Tibial artery (tissue), 4 donors: ENCODE results near the gene PAK1IP1.
"Not testable (repeated sequence)": the region's sequence is repeated elsewhere in the genome, so short reads cannot be mapped to it uniquely, and the experiment has no call there.

Source experiments
- DNase-seq, 2 donors: peaks; one replicate each; pipeline ENCODE4 v3.0.0-alpha.2; 2019
- H3K27ac ChIP-seq, 2 donors: fragments of 200-600 bp; sonication (generic) in 1 of 2; 1 replicate in 1 of 2; 2 replicates in 1 of 2; pipeline ENCODE4 v1.5.1; 2018 to 2019; ENCODE audit warnings: mild to moderate bottlenecking in 1 of 2
- H3K27me3 ChIP-seq, 2 donors: fragments of 200-600 bp; sonication (generic) in 1 of 2; one replicate each; pipeline versions ENCODE4 v1.5.1 to v1.6.0; 2016 to 2019
- H3K36me3 ChIP-seq, 3 donors: fragments of 200-600 bp; sonication (generic) in 2 of 3; one replicate each; pipeline ENCODE4 v1.5.1; 2016 to 2019; ENCODE audit warnings: mild to moderate bottlenecking in 2 of 3
- H3K4me1 ChIP-seq, 4 donors: fragments of 200-600 bp; sonication (generic) in 2 of 4; 1 replicate in 3 of 4; 2 replicates in 1 of 4; pipeline ENCODE4 v1.5.1; 2016 to 2019
- H3K4me3 ChIP-seq, 2 donors: fragments of 200-600 bp; sonication (generic) in 1 of 2; 1 replicate in 1 of 2; 2 replicates in 1 of 2; pipeline ENCODE4 v1.5.1; 2018 to 2019; ENCODE audit warnings: mild to moderate bottlenecking in 2 of 2
- H3K9me3 ChIP-seq, 3 donors: fragments of 200-600 bp; sonication (generic) in 1 of 3; one replicate each; pipeline ENCODE4 v1.5.1; 2016 to 2019
- intact Hi-C: fragments of 100-400 bp; cut with DNase I; formaldehyde crosslinking; loops from one replicate; pipeline ENCODE4 v1.15.0; 2023; ENCODE audit warnings: low total_unique reads
- TF ChIP-seq, protein P1 (sequence below), 2 experiments: fragments of 200-600 bp in 1 of 2; fragments of 450-650 bp in 1 of 2; IDR thresholded peaks; one replicate each; pipeline ENCODE4 v1.5.1; 2017 to 2019; ENCODE audit warnings: antibody characterized with exemption in 2 of 2, mild to moderate bottlenecking in 1 of 2, moderate library complexity in 1 of 2

The PAK1IP1 gene, protein sequence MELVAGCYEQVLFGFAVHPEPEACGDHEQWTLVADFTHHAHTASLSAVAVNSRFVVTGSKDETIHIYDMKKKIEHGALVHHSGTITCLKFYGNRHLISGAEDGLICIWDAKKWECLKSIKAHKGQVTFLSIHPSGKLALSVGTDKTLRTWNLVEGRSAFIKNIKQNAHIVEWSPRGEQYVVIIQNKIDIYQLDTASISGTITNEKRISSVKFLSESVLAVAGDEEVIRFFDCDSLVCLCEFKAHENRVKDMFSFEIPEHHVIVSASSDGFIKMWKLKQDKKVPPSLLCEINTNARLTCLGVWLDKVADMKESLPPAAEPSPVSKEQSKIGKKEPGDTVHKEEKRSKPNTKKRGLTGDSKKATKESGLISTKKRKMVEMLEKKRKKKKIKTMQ

DNA sequence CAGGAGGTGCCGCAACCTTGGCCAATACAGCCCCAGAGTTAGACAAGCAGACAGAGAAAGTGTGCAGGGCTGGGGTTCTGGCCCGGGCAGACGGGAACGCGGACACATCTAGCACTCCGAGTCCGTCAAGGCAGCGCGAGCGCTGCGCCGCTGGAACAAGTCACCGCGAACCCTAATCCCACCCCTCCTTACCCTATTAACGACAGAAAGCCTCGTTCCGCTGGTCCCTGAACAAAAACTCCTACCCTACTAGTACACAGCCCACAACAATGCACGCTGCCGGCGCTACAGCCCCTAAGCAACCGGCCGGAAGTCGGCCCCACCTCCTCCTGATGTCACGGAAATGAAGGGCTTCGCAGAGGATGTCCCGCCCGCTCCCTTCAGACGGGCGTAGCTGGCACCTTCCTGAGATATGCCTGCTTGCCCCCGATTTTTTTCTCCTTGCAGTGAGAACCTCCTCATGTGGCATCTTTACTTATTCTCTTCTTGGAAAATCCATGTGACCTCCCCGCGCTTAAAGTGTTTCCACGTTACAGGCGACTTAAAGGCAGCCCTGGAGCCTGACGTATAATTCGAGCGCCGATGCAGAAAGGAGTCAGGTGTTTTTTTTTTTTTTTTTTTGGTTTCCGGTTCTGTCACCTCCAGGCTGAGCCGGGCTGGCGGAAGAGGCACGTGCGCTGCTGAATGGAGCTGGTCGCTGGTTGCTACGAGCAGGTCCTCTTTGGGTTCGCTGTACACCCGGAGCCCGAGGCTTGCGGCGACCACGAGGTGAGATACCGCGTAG is at the start of gene PAK1IP1, which contains the start of gene C6orf52:
PAK1IP1 (plus strand) TSS at position 671 of the 784 bp plus-strand sequence; CDS start at position 685, 14 bp downstream.
C6orf52 (minus strand) TSS at position 315 of the 784 bp plus-strand sequence. CDS start 7,066 bp downstream, outside the sequence.
- DNase-seq, result peak; percentile 93 to 96
- no peaks in the 10 kb centered on the region for H3K9me3 ChIP-seq
- H3K27ac ChIP-seq, result peak within 1 kb of the TSS; percentile 91
- TF ChIP-seq, protein P1, sequence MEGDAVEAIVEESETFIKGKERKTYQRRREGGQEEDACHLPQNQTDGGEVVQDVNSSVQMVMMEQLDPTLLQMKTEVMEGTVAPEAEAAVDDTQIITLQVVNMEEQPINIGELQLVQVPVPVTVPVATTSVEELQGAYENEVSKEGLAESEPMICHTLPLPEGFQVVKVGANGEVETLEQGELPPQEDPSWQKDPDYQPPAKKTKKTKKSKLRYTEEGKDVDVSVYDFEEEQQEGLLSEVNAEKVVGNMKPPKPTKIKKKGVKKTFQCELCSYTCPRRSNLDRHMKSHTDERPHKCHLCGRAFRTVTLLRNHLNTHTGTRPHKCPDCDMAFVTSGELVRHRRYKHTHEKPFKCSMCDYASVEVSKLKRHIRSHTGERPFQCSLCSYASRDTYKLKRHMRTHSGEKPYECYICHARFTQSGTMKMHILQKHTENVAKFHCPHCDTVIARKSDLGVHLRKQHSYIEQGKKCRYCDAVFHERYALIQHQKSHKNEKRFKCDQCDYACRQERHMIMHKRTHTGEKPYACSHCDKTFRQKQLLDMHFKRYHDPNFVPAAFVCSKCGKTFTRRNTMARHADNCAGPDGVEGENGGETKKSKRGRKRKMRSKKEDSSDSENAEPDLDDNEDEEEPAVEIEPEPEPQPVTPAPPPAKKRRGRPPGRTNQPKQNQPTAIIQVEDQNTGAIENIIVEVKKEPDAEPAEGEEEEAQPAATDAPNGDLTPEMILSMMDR (IDR thresholded peaks at IDR 0.05), result no peak
- H3K4me3 ChIP-seq, result peak within 1 kb of the TSS; percentile 80 to 86
- peaks cover 0 to 29% (median 24%) of the 10 kb centered on the region in 4 donors for H3K4me1 ChIP-seq
- H3K36me3 ChIP-seq, result peaks cover 0 to 23% (median 7%) of the 10 kb centered on the region in 3 donors
- H3K27me3 ChIP-seq, result no peaks in the 10 kb centered on the region
- intact Hi-C loops, result loop anchor here (2.0 kb wide), 2 partner anchors 28 to 52 kb away; partner anchors contain the start of genes TMEM14B and TMEM14C

DNA sequence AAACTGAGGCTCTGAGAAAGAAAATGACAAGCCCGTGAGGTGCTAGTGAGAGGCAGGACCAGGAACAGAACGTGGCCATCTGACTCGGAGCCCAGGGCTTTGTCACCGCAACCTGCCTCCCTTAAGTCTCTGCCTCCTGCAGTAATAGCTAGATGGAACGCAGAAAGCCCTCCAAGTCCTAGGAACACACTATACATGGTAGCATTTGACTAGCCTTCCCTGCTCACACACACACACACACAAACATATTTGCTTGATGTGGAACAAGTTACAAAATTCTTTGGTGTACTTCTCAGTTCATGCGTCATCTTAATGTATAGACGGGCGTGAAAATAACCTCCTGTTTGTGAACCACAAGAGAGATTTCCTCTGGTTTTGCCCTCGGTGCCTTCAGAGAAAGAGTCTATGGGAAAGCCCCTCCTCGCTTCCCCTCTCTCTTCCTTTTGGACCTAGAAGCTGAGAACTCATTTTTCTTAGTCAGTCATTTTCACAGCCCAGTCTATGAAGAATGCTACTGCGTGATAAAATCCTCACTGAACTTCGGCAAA is 39.2 kb upstream of the PAK1IP1 start:
- TF ChIP-seq, protein P1 (IDR thresholded peaks at IDR 0.05), result no peak
- Histone ChIP-seq H3K9me3 (no peaks in the 10 kb centered on the region), H3K36me3 (no peaks in the 10 kb centered on the region), H3K4me1 (no peaks in the 10 kb centered on the region), H3K27ac (no peak overlapping the region), H3K27me3 (peaks cover 0 to 3% of the 10 kb centered on the region in 2 donors), H3K4me3 (no peak overlapping the region)
- intact Hi-C loops, result no loop called here
- no peak for DNase-seq

DNA sequence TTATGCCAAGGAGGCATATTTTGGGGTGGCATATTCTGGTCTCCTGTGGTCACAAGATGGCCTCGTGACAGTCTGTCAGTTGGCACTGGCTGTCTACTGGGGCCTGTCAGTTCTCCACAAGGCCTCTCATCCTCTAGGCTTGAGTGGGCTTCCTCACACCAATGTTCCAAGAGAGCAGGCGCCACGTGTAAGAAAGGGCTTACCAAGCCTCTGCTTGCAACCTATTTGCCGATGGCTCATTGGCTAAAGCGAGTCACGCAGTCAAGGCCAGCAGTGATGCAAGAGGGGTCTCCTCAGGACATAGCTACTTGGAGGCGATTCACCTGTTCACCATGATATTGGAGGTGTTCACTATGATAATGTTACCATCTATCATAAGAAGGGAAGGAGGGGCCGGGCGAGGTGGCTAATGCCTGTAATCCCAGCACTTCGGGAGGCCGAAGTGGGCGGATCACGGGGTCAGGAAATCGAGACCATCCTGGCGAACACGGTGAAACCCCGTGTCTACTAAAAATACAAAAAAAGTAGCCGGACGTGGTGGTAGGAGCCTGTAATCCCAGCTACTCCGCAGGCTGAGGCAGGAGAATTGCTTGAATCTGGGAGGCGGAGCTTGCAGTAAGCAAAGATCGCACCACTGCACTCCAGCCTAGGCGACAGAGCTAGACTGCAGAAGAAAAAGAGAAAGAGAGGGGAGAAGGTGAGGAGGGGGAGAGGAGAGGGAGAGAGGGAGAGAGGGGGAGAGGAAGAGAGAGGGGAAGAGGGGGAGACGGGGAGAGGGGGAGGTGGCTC is 35.7 kb upstream of the PAK1IP1 start:
- intact Hi-C loops, result no loop called here
- no peak for DNase-seq
- no peaks in the 10 kb centered on the region for H3K27me3 ChIP-seq
- no peaks in the 10 kb centered on the region for H3K9me3 ChIP-seq
- H3K27ac ChIP-seq, result peak overlapping the region in 1 of 2 donors; percentile 56
- peak overlapping the region in 1 of 2 donors; percentile 41 for H3K4me3 ChIP-seq
- no peaks in the 10 kb centered on the region for H3K36me3 ChIP-seq
- no peaks in the 10 kb centered on the region for H3K4me1 ChIP-seq
- TF ChIP-seq, protein P1 (IDR thresholded peaks at IDR 0.05), result no peak

DNA sequence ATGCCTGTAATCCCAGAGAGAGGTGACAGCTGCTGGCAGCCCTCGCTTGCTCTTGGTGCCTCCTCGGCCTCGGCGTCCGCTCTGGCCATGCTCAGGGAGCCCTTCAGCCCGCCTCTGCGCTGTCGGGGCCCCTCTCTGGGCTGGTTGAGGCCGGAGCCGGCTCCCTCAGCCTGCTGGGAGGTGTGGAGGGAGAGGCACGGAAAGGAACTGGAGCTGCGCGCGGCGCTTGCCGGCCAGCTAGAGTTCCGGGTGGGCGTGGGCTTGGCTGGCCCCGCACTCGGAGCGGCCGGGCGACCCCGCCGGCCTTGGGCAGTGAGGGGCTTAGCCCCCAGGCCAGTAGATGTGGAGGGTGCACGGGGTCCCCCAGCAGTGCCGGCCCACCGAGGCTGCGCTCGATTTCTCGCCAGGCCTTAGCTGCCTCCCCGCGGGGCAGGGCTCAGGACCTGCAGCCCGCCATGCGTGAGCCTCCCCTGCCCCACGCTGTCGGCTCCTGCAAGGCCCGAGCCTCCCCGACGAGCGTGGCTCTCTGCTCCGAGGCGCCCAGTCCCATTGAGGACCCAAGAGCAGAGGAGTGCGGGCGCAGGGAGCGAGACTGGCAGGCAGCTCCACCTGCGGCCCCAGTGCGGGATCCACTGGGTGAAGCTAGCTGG is 34.9 kb upstream of the PAK1IP1 start:
- TF ChIP-seq, protein P1 (IDR thresholded peaks at IDR 0.05), result no peak
- H3K36me3 ChIP-seq, result no peaks in the 10 kb centered on the region
- no peaks in the 10 kb centered on the region for H3K27me3 ChIP-seq
- intact Hi-C loops, result no loop called here
- H3K9me3 ChIP-seq, result peaks cover 0 to 5% (median 4%) of the 10 kb centered on the region in 3 donors
- DNase-seq, result no peak
- no peaks in the 10 kb centered on the region for H3K4me1 ChIP-seq
- peak overlapping the region in 1 of 2 donors; percentile 41 for H3K4me3 ChIP-seq
- H3K27ac ChIP-seq, result peak overlapping the region in 1 of 2 donors; percentile 56

DNA sequence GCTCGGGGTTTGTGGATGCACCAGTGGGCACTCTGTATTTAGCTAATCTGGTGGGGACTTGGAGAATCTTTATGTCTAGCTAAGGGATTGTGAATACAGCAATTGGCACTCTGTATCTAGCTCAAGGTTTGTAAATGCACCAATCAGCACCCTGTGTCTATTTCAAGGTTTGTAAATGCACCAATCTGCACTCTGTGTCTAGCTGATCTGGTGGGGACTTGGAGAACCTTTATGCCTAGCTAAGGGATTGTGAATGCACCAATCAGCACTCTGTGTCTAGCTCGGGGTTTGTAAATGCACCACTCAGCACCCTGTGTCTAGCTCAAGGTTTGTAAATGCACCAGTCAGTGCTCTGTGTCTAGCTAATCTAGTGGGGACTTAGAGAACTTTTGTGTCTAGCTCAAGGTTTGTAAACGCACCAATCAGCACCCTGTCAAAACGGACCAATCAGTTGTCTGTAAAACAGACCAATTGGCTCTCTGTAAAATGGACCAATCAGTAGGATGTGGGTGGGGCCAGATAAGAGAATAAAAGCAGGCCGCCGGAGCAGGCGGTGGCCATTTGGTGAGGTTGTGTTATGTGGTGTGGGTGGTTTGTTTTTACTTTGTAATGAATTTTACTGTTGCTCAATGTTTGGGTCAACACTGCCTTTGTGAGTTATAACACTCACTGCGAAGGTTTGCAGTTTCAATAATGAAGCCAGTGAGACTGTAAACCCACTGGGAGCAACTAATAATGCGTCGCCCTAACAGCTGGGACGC is 34.2 kb upstream of the PAK1IP1 start:
- H3K9me3 ChIP-seq, H3K27me3 ChIP-seq, H3K36me3 ChIP-seq, DNase-seq, H3K27ac ChIP-seq, H3K4me1 ChIP-seq, intact Hi-C loops: not testable (repeated sequence)
- peak overlapping the region in 1 of 2 donors; percentile 41 for H3K4me3 ChIP-seq
